Keratinocyte (primary cell): Measurements from ENCODE around the gene OGA. TPM values are rescaled to one million over a fixed set of nuclear protein-coding genes. Genes with fewer than 3 reads are reported as not detected.

Experiments
- DNase-seq: peaks from one replicate; pipeline ENCODE4 v3.0.0-alpha.2; 2011; ENCODE audit warnings: low read depth, missing footprints, low spot score
- FAIRE-seq: peaks from 2 replicates; lab custom pipeline; 2011; peaks lifted over from hg19 to GRCh38; lab: Jason Lieb, UNC
- H2AFZ ChIP-seq: 2 replicates; pipeline ENCODE4 v1.6.0; 2012; ENCODE audit warnings: low read length, control low read depth, inconsistent platforms; ENCODE audit not compliant: control insufficient read depth
- H3K27ac ChIP-seq: 2 replicates; pipeline ENCODE4 v1.5.1; 2011; ENCODE audit warnings: low read length; ENCODE audit not compliant: control insufficient read depth, insufficient read depth
- H3K27me3 ChIP-seq: 3 replicates; pipeline ENCODE4 v1.6.0; 2011; ENCODE audit warnings: low read length; ENCODE audit not compliant: control insufficient read depth, insufficient read depth; ENCODE audit errors: extremely low read depth
- H3K36me3 ChIP-seq, 2 experiments: 2 replicates in 1 of 2; 3 replicates in 1 of 2; pipeline ENCODE4 v1.5.1; 2011; ENCODE audit warnings: low read length in 2 of 2, mild to moderate bottlenecking in 1 of 2; ENCODE audit not compliant: control insufficient read depth in 2 of 2, insufficient read depth in 2 of 2; ENCODE audit errors: extremely low read depth in 1 of 2
- H3K4me1 ChIP-seq: 3 replicates; pipeline ENCODE4 v1.5.1; 2011; ENCODE audit warnings: low read length; ENCODE audit not compliant: control insufficient read depth, insufficient read depth; ENCODE audit errors: extremely low read depth
- H3K4me2 ChIP-seq: 3 replicates; pipeline ENCODE4 v1.6.0; 2011; ENCODE audit warnings: low read depth, low read length; ENCODE audit not compliant: control insufficient read depth, insufficient read depth; ENCODE audit errors: extremely low read depth
- H3K4me3 ChIP-seq, 3 experiments: fragments of 200-600 bp in 1 of 3; sonication (generic) in 1 of 3; 2 replicates in 2 of 3; 3 replicates in 1 of 3; pipeline ENCODE4 v1.5.1; 2011 to 2016; ENCODE audit warnings: low read length in 3 of 3, mild to moderate bottlenecking in 3 of 3, control low read depth in 2 of 3, inconsistent platforms in 1 of 3, low read depth in 1 of 3, mixed read lengths in 1 of 3, mixed run types in 1 of 3, moderate library complexity in 1 of 3; ENCODE audit not compliant: control insufficient read depth in 2 of 3, insufficient read depth in 2 of 3; ENCODE audit errors: extremely low read depth in 1 of 3
- H3K79me2 ChIP-seq: 2 replicates; pipeline ENCODE4 v1.6.0; 2012; ENCODE audit warnings: low read length; ENCODE audit not compliant: control insufficient read depth, insufficient read depth
- H3K9ac ChIP-seq: 3 replicates; pipeline ENCODE4 v1.6.0; 2011; ENCODE audit warnings: low read length; ENCODE audit not compliant: control insufficient read depth, insufficient read depth; ENCODE audit errors: extremely low read depth
- H3K9me1 ChIP-seq: 3 replicates; pipeline ENCODE4 v1.6.0; 2011; ENCODE audit warnings: low read length; ENCODE audit not compliant: control insufficient read depth, insufficient read depth; ENCODE audit errors: extremely low read depth
- H3K9me3 ChIP-seq: 2 replicates; pipeline ENCODE4 v1.5.1; 2012; ENCODE audit warnings: low read depth, low read length; ENCODE audit not compliant: control insufficient read depth
- H4K20me1 ChIP-seq: 3 replicates; pipeline ENCODE4 v1.6.0; 2011; ENCODE audit warnings: low read length; ENCODE audit not compliant: control insufficient read depth, insufficient read depth; ENCODE audit errors: extremely low read depth
- EZH2 ChIP-seq: IDR thresholded peaks from one replicate; pipeline ENCODE4 v1.6.1; 2012; ENCODE audit warnings: inconsistent platforms, mild to moderate bottlenecking, low read length, moderate library complexity
- dilution Hi-C: fragments of 300-500 bp; cut with MboI; formaldehyde crosslinking; loops from one replicate; pipeline ENCODE4 v1.7.0; 2020; ENCODE audit warnings: low sequenced_read_pairs; ENCODE audit not compliant: extremely low pct_ligation_motif_present
- polyA plus RNA-seq, 5 experiments: library from polyadenylated mRNA; depleted of rRNA in 3 of 5; stranded (reverse) in 3 of 5; stranded (forward) in 1 of 5; unstranded in 1 of 5; fragments of >200 nt; gene quantifications; 1 replicate in 1 of 5; 2 replicates in 3 of 5; 3 replicates in 1 of 5; pipeline versions ENCODE4 v1.2.1 to v1.2.3, GENCODE V29; 2011 to 2012; ENCODE audit warnings: missing spikeins in 2 of 5, low read depth in 1 of 5, low replicate concordance in 1 of 5
- TF ChIP-seq, protein P1 (sequence below), 3 experiments: IDR thresholded peaks in 1 of 3; conservative IDR thresholded peaks in 1 of 3; optimal IDR thresholded peaks in 1 of 3; 2 replicates in 2 of 3; 3 replicates in 1 of 3; pipeline versions ENCODE3 to v1.5.1; 2011; ENCODE audit warnings: low read length in 3 of 3, mild to moderate bottlenecking in 3 of 3, moderate library complexity in 2 of 3, control low read depth in 1 of 3, inconsistent platforms in 1 of 3; ENCODE audit not compliant: insufficient read depth in 2 of 3; ENCODE audit errors: extremely low read depth in 1 of 3

The OGA gene
- polyA plus RNA-seq, 1 donor (not counting 4 experiments of a cell fraction or from before 2014, with no cell fraction given): 104 TPM

DNA sequence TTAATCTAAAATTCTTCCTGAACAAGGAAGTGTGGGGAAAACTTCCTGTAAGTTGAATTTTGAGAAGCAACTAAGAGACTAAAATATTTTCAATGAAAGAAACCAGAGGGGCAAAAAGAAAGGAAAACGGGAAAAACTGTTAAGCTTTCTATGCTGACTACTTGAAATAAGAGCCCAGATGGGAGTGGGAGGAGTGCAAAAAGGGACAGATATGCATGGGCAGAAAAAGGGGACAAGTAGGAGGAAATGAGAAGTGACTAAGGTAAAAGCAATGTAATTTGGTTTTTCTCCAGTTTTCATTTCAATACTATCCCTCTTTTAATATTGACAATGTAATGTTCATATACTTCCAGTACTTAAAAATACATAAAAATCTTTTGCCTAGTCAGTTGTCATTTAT lies 11.1 kb downstream of the OGA start:
- Histone ChIP-seq H3K9me1 (no peaks in the 10 kb centered on the region), H3K27me3 (no peaks in the 10 kb centered on the region), H3K4me1 (no peaks in the 10 kb centered on the region), H3K27ac (no peak overlapping the region), H3K79me2 (peaks cover 45% of the 10 kb centered on the region), H3K9ac (no peak overlapping the region), H2AFZ (no peak overlapping the region), H3K4me2 (no peak overlapping the region), H3K36me3 (peaks cover 23 to 27% of the 10 kb centered on the region in 2 experiments), H3K4me3 (no peak overlapping the region), H3K9me3 (no peaks in the 10 kb centered on the region), H4K20me1 (peaks cover 2% of the 10 kb centered on the region)
- DNase-seq: no peak
- FAIRE-seq: no peak
- dilution Hi-C loops: no loop called here
- TF ChIP-seq, protein P1, sequence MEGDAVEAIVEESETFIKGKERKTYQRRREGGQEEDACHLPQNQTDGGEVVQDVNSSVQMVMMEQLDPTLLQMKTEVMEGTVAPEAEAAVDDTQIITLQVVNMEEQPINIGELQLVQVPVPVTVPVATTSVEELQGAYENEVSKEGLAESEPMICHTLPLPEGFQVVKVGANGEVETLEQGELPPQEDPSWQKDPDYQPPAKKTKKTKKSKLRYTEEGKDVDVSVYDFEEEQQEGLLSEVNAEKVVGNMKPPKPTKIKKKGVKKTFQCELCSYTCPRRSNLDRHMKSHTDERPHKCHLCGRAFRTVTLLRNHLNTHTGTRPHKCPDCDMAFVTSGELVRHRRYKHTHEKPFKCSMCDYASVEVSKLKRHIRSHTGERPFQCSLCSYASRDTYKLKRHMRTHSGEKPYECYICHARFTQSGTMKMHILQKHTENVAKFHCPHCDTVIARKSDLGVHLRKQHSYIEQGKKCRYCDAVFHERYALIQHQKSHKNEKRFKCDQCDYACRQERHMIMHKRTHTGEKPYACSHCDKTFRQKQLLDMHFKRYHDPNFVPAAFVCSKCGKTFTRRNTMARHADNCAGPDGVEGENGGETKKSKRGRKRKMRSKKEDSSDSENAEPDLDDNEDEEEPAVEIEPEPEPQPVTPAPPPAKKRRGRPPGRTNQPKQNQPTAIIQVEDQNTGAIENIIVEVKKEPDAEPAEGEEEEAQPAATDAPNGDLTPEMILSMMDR (optimal IDR thresholded peaks at IDR 0.05 in 1 of 3, IDR thresholded peaks at IDR 0.05 in 1 of 3, conservative IDR thresholded peaks at IDR 0.05 in 1 of 3; ENCODE audit: extremely low read depth in 1 of 3, insufficient read depth in 2 of 3, low read length in 3 of 3): no peak
- no peak for TF ChIP-seq EZH2

DNA sequence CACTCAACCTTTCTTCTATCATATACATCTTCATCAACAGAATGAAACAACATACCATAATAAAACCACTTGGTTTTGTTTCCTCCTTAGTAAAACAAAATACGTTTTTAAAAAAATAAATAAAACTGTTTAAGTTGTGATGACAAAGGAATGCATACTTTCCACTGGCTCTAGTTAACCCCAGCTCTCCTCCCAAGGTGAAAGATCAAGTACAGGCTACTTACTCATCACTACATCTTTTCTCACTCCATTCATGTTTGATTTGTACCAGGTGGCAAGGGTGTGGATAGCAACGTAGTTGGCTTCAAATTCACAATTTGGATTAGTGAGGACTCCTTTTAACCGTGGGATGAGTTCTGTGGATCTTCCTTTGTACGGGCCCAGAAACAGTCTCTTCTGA lies 14.7 kb downstream of the OGA start:
- no peak overlapping the region for H3K4me3 ChIP-seq
- H3K9ac ChIP-seq: no peak overlapping the region
- dilution Hi-C loops: no loop called here
- H3K79me2 ChIP-seq: peaks cover 42% of the 10 kb centered on the region
- TF ChIP-seq, protein P1 (optimal IDR thresholded peaks at IDR 0.05 in 1 of 3, IDR thresholded peaks at IDR 0.05 in 1 of 3, conservative IDR thresholded peaks at IDR 0.05 in 1 of 3; ENCODE audit: extremely low read depth in 1 of 3, insufficient read depth in 2 of 3, low read length in 3 of 3): no peak
- TF ChIP-seq EZH2: no peak
- no peaks in the 10 kb centered on the region for H3K4me1 ChIP-seq
- no peaks in the 10 kb centered on the region for H3K27me3 ChIP-seq
- no peak overlapping the region for H3K27ac ChIP-seq
- no peaks in the 10 kb centered on the region for H3K9me1 ChIP-seq
- peaks cover 8% of the 10 kb centered on the region for H4K20me1 ChIP-seq
- H2AFZ ChIP-seq: no peak overlapping the region
- H3K4me2 ChIP-seq: no peak overlapping the region
- no peaks in the 10 kb centered on the region for H3K9me3 ChIP-seq
- no peak for FAIRE-seq
- H3K36me3 ChIP-seq: peaks cover 28 to 39% of the 10 kb centered on the region in 2 experiments
- DNase-seq: no peak
